ENCODE measurements around the gene ABCC8. TPM values are rescaled to one million over a fixed set of nuclear protein-coding genes. Genes with fewer than 3 reads are reported as not detected.
A peak's percentile ranks its signal among the peaks of the same experiment; 100 is the strongest.

ABCC8 gene
- polyA plus RNA-seq (ENCODE audit: insufficient read depth in 1 of 5, insufficient read length in 5 of 5, low replicate concordance in 1 of 5), result 1 to 10 TPM; 5.2 to 8.5 (median 5.9) TPM
- long read RNA-seq, donor 1, result 0 reads
- long read RNA-seq, donor 2, result 0 reads
- long read RNA-seq, donor 3, result 0 reads
- long read RNA-seq, donor 4, result 0 reads
- long read RNA-seq, donor 5, result 0 reads
- long read RNA-seq, donor 6, result 0 reads
- long read RNA-seq, donor 7, result 0 reads
- long read RNA-seq, donor 8, result 0 reads

- DNase-seq, result peak in 1 of 2 donors; percentile 12
Observed at GRCh38 chr11:17476317-17477083, at the start of gene ABCC8. TSS of gene ABCC8 (minus strand) at chr11:17476845. CDS start at chr11:17476776, 69 bp downstream.

GRCh38 chr11:17526326-17526725 lies 49.7 kb upstream of the ABCC8 start:
- DNase-seq, result no peak

- DNase-seq, result no peak
Observed at GRCh38 chr11:17525570-17525969, 48.9 kb upstream of the ABCC8 start.

- no peak for DNase-seq
Observed at GRCh38 chr11:17524221-17524620, 47.6 kb upstream of the ABCC8 start.

- DNase-seq, result no peak
Observed at GRCh38 chr11:17522655-17523054, 46.0 kb upstream of the ABCC8 start.

GRCh38 chr11:17521106-17521900 lies 44.7 kb upstream of the ABCC8 start:
- no peak for DNase-seq

- DNase-seq, result no peak
Observed at GRCh38 chr11:17519061-17519885, 42.6 kb upstream of the ABCC8 start.

GRCh38 chr11:17518366-17518765 lies 41.7 kb upstream of the ABCC8 start:
- no peak for DNase-seq

- DNase-seq, result no peak
Observed at GRCh38 chr11:17517186-17517585, 40.5 kb upstream of the ABCC8 start.

- DNase-seq, result no peak
Observed at GRCh38 chr11:17516551-17517150, 40.0 kb upstream of the ABCC8 start.

GRCh38 chr11:17515443-17516176 lies 39.0 kb upstream of the ABCC8 start:
- no peak for DNase-seq

- DNase-seq, result no peak
Observed at GRCh38 chr11:17514476-17514875, 37.8 kb upstream of the ABCC8 start.

- no peak for DNase-seq
Observed at GRCh38 chr11:17513853-17514252, 37.2 kb upstream of the ABCC8 start.

GRCh38 chr11:17512101-17512500 lies 35.5 kb upstream of the ABCC8 start:
- DNase-seq, result no peak

GRCh38 chr11:17511571-17511970 lies 34.9 kb upstream of the ABCC8 start:
- DNase-seq, result no peak

GRCh38 chr11:17510507-17511206 lies 34.0 kb upstream of the ABCC8 start:
- no peak for DNase-seq

GRCh38 chr11:17508791-17509190 lies 32.1 kb upstream of the ABCC8 start:
- no peak for DNase-seq

GRCh38 chr11:17508306-17508705 lies 31.7 kb upstream of the ABCC8 start:
- DNase-seq, result no peak

GRCh38 chr11:17507773-17508172 lies 31.1 kb upstream of the ABCC8 start:
- no peak for DNase-seq

GRCh38 chr11:17506942-17507341 lies 30.3 kb upstream of the ABCC8 start:
- no peak for DNase-seq
